Transverse colon (tissue), 4 donors: Measurements from ENCODE around the gene NMRK1. TPM values are rescaled to one million over a fixed set of nuclear protein-coding genes. Genes with fewer than 3 reads are reported as not detected.
A peak's percentile ranks its signal among the peaks of the same experiment; 100 is the strongest.

Experiments used
- DNase-seq: peaks from one replicate; pipeline ENCODE4 v3.0.0-alpha.2; 2019
- H3K27ac ChIP-seq, 4 donors: fragments of 200-600 bp; sonication (generic); 2 replicates each; pipeline ENCODE4 v1.5.1; 2016 to 2018; ENCODE audit warnings: inconsistent platforms in 4 of 4
- H3K27me3 ChIP-seq: fragments of 200-600 bp; sonication (generic); 2 replicates; pipeline ENCODE4 v1.5.1; 2017; ENCODE audit warnings: inconsistent platforms
- H3K36me3 ChIP-seq, 4 donors: fragments of 200-600 bp; sonication (generic); 2 replicates each; pipeline ENCODE4 v1.5.1; 2017 to 2019; ENCODE audit warnings: inconsistent platforms in 4 of 4
- H3K4me1 ChIP-seq, 4 donors: fragments of 200-600 bp; sonication (generic); 2 replicates each; pipeline ENCODE4 v1.5.1; 2017 to 2020; ENCODE audit warnings: inconsistent platforms in 4 of 4
- H3K4me3 ChIP-seq, 4 donors: fragments of 200-600 bp; sonication (generic); 1 replicate in 1 of 4; 2 replicates in 3 of 4; pipeline versions ENCODE4 v1.5.1 to v1.6.1; 2017 to 2019; ENCODE audit warnings: inconsistent platforms in 4 of 4
- H3K9me3 ChIP-seq, 2 donors: fragments of 200-600 bp; sonication (generic); 2 replicates each; pipeline ENCODE4 v1.5.1; 2017 to 2019; ENCODE audit warnings: inconsistent platforms in 2 of 2
- CTCF ChIP-seq, 5 experiments: fragments of 200-600 bp in 3 of 5; fragments of 450-650 bp in 2 of 5; sonication (generic) in 3 of 5; IDR thresholded peaks; 1 replicate in 2 of 5; 2 replicates in 3 of 5; pipeline ENCODE4 v1.5.1; 2016 to 2017; ENCODE audit warnings: antibody characterized with exemption in 5 of 5, inconsistent platforms in 3 of 5, mild to moderate bottlenecking in 2 of 5, moderate library complexity in 1 of 5
- EP300 ChIP-seq: sonication (generic); formaldehyde crosslinking; IDR thresholded peaks from one replicate; pipeline ENCODE4 v1.6.1; 2017; ENCODE audit warnings: antibody characterized with exemption, low read depth
- POLR2A ChIP-seq: fragments of 450-650 bp; IDR thresholded peaks from one replicate; pipeline ENCODE4 v1.6.1; 2016; ENCODE audit warnings: antibody characterized with exemption, mild to moderate bottlenecking, moderate library complexity
- POLR2AphosphoS5 ChIP-seq, 3 donors: sonication (generic); formaldehyde crosslinking; IDR thresholded peaks; one replicate each; pipeline ENCODE4 v1.6.1; 2016; ENCODE audit warnings: antibody characterized with exemption in 3 of 3
- WGBS, 2 donors: methylation state at CpG; one replicate each; pipeline ENCODE4 v1.1.5; 2018; ENCODE audit warnings: low coverage in 1 of 2; 5-methylcytosine and 5-hydroxymethylcytosine counted together
- in situ Hi-C, 4 donors: fragments of 200-750 bp; cut with MboI; loops; one replicate each; pipeline versions ENCODE4 v1.15.0 to v1.15.1; 2017; ENCODE audit warnings: low sequenced_read_pairs in 3 of 4, low pct_ligation_motif_present in 1 of 4, low pct_unique_long_range_greater_than_20kb in 1 of 4
- intact Hi-C: fragments of 100-400 bp; cut with DNase I; formaldehyde crosslinking; loops from one replicate; pipeline ENCODE4 v1.15.1; 2023; ENCODE audit warnings: low total_unique reads
- total RNA-seq, 4 donors: library from RNA; depleted of rRNA; stranded (reverse); fragments of >200 nt; gene quantifications; one replicate each; pipeline ENCODE4 v1.1.0, GENCODE V29; 2016

The NMRK1 gene
- total RNA-seq, 4 donors from 2014 or later: 3.4 to 36.7 (median 21.6) TPM

GRCh38 chr9:75081632-75082031, 6.3 kb downstream of the NMRK1 start:
- Histone ChIP-seq H3K4me1 (peaks cover 6 to 25% (median 13%) of the 10 kb centered on the region in 4 donors), H3K4me3 (no peak overlapping the region), H3K9me3 (no peaks in the 10 kb centered on the region), H3K36me3 (peaks cover 0 to 6% (median 0%) of the 10 kb centered on the region in 4 donors), H3K27me3 (no peaks in the 10 kb centered on the region), H3K27ac (no peak overlapping the region)
- DNase-seq: no peak
- in situ Hi-C loops (no loop called here), intact Hi-C loops (no loop called here)
- 46 to 100% methylated on average over 1 to 2 of the region's 2 CpGs for WGBS, 2 donors
- TF ChIP-seq POLR2AphosphoS5 (IDR thresholded peaks at IDR 0.05) (no peak), POLR2A (no peak), EP300 (no peak), CTCF (IDR thresholded peaks at IDR 0.05) (no peak)

GRCh38 chr9:75072895-75073294, 15.1 kb downstream of the NMRK1 start:
- WGBS, 2 donors: 97 to 100% methylated on average over 1 to 4 of the region's 4 CpGs
- no peaks in the 10 kb centered on the region for H3K27me3 ChIP-seq
- no peak for DNase-seq
- no peak overlapping the region for H3K27ac ChIP-seq
- in situ Hi-C loops: loop anchor here (10.0 kb wide), 3 partner anchors 48 to 298 kb away; partner anchors contain the start of gene CARNMT1 (in 1 of the 4)
- no peaks in the 10 kb centered on the region for H3K9me3 ChIP-seq
- TF ChIP-seq POLR2A: no peak
- TF ChIP-seq CTCF (IDR thresholded peaks at IDR 0.05): no peak
- TF ChIP-seq EP300: no peak
- intact Hi-C loops: no loop called here
- peaks cover 0 to 6% (median 2%) of the 10 kb centered on the region in 4 donors for H3K4me1 ChIP-seq
- H3K4me3 ChIP-seq: no peak overlapping the region
- H3K36me3 ChIP-seq: no peaks in the 10 kb centered on the region

GRCh38 chr9:75071530-75072122, 16.3 kb downstream of the NMRK1 start:
- Histone ChIP-seq H3K27ac (peak overlapping the region; percentile 65 to 86 (median 74)), H3K9me3 (no peaks in the 10 kb centered on the region), H3K27me3 (no peaks in the 10 kb centered on the region), H3K4me3 (peak overlapping the region in 1 of 4 donors; percentile 11), H3K4me1 (peaks cover 0 to 6% (median 2%) of the 10 kb centered on the region in 4 donors), H3K36me3 (no peaks in the 10 kb centered on the region)
- in situ Hi-C loops: loop anchor here (10.0 kb wide), 3 partner anchors 47 to 297 kb away; partner anchors contain the start of gene CARNMT1 (in 1 of the 4)
- no peak for TF ChIP-seq EP300
- TF ChIP-seq POLR2AphosphoS5 (IDR thresholded peaks at IDR 0.05): peak in 2 of 3 donors; percentile 48 to 72
- TF ChIP-seq POLR2A: peak; percentile 28
- peak in 1 of 5 experiments; percentile 46 for TF ChIP-seq CTCF (IDR thresholded peaks at IDR 0.05)
- intact Hi-C loops: no loop called here
- peak; percentile 91 for DNase-seq
- WGBS, 2 donors: 43 to 60% methylated on average over 1 to 5 of the region's 5 CpGs

- no peaks in the 10 kb centered on the region for H3K27me3 ChIP-seq
- DNase-seq: no peak
Measured at GRCh38 chr9:75069171-75069570, 18.8 kb downstream of the NMRK1 start.

More at GRCh38 chr9:75069171-75069570, 18.8 kb downstream of the NMRK1 start:
- H3K4me3 ChIP-seq: no peak overlapping the region
- H3K9me3 ChIP-seq: no peaks in the 10 kb centered on the region
- H3K36me3 ChIP-seq: no peaks in the 10 kb centered on the region
- TF ChIP-seq CTCF (IDR thresholded peaks at IDR 0.05) (no peak), EP300 (no peak), POLR2AphosphoS5 (IDR thresholded peaks at IDR 0.05) (no peak), POLR2A (no peak)
- WGBS, 2 donors: 73 to 76% methylated on average over 2 of the region's 2 CpGs
- no peak overlapping the region for H3K27ac ChIP-seq
- in situ Hi-C loops: no loop called here
- H3K4me1 ChIP-seq: peaks cover 0 to 11% (median 3%) of the 10 kb centered on the region in 4 donors
- intact Hi-C loops: no loop called here
